Measurements from ENCODE around the gene ADISSP. TPM values are rescaled to one million over a fixed set of nuclear protein-coding genes. Genes with fewer than 3 reads are reported as not detected.

ADISSP gene
- polyA plus RNA-seq, 4 donors, result 19.7 to 26.8 (median 24.1) TPM

DNA sequence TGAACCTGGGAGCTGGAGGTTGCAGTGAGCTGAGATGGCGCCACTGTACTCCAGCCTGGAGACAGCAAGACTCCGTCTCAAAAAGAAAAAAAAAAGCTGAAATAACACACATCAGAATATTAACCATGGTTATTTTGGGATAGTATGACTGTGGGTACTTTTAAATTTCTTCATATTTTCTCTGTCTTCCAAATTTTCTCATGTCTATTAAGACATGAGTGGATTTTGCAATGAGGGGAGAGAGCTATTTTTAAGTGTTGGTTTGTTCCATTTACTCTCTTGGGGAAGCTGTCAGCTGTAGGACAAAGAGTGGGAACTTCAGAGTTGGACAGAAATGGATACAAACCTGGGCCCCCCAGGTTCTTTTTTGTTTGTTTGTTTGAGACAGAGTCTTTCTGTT is 10.3 kb downstream of the ADISSP start:
- DNase-seq (ENCODE audit: low read depth in 4 of 4, low spot score in 3 of 4), result no peak

DNA sequence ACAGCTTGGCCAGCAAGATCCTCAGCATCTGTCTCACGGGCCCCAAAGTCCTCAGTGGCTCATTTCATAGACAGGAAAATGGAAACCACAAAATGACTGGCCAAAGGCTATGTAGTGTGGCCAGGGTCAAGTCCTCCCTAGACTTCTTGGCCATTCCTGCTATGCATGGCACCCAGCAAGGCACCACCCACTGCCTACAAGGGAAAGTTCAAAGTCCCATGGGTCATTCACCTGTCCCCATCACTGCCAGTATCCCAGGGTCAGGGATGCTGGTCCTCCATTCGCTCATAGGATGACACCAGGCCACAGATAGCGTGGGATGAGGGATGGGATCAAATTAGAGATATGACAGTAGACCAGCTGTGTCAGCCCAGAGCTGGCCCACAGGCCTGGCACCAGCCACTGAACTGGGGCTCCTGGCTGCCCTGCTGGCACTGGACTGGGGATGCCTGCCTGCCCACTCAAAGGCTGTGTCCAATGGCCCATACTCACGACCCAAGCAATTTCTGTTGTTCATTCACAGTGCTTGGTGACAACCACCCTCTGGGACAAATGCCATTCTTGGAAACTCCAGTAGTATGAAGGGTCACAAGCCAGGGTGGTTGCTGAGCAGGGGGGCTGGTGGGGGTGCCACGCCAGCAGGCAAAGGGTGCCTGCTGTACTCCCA is 11.6 kb downstream of the ADISSP start:
- no peak for DNase-seq (ENCODE audit: low read depth in 4 of 4, low spot score in 3 of 4)

DNA sequence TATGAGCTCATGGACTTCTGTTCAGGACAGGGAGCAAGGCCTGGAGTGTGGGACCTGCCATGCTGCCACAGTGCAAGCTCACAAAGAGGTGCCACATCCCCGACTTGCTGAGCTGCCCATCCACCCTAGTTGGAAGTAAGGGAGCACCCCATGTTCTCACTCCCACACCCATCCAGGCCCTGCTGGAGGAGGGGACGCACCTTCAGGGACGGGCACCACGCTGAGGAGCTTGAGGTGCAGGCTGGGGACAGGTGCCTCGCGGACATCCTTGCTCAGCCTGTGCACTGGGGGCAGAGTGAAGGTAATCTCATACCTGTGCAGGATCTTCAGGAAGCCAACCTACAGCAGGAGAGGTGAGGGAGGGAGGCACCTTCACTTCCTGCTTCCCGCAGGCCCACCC is 12.3 kb downstream of the ADISSP start:
- no peak for DNase-seq (ENCODE audit: low read depth in 4 of 4, low spot score in 3 of 4)

DNA sequence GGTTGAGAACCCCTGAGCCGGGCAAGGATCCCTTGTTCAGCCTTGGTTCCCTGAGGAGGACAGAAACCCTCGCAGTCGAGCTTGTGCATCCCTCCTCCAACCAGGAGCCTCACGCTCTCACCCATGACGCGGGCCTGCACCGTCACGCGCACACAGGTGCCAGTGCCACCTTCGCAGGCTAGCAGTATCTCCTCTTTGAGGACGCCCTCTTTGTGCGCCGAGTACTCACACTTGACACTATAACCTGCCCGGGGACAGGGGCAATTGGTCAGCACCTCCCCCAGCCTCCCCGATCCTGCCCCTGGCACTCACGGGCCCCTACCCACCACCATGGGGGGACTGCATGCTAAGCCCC is 13.3 kb downstream of the ADISSP start:
- DNase-seq (ENCODE audit: low read depth in 4 of 4, low spot score in 3 of 4), result no peak

DNA sequence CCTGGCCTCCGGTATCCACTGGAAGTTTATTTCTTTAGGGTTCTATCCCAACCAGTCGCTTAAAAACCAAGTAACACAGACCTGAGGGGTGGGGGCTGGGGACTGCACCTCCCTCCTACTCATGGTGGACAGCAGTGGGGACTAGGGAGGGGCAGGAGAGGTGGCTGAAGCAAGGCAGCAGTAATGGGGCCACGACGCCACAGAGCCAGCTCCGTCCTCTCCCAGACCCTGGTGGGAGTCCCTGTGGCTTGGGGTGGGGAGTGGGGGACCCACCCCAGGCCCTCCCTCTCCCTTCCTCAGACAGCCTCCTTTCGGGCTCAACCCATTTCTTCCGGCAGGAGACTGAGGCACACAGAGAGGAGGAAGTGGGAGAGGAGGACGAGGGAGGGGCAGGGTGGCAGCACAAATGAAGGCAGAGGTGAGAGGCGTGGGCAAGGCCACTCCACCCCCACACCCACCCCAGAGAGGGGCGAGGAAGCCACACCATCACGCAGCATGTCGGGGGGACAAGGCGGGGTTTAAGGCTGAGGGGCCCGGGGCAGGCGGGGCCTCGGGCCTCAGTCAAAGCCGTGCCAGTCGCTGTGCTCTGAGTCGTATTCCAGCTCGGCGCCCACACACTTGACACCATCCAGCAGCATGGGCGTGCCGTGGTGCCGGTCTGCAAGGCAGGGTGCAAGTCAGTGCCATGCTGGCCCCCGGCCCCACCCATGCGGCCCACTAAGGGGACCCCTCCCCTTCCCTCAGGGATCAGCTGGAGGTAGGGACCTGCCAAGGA is 13.9 kb downstream of the ADISSP start:
- no peak for DNase-seq (ENCODE audit: low read depth in 4 of 4, low spot score in 3 of 4)

DNA sequence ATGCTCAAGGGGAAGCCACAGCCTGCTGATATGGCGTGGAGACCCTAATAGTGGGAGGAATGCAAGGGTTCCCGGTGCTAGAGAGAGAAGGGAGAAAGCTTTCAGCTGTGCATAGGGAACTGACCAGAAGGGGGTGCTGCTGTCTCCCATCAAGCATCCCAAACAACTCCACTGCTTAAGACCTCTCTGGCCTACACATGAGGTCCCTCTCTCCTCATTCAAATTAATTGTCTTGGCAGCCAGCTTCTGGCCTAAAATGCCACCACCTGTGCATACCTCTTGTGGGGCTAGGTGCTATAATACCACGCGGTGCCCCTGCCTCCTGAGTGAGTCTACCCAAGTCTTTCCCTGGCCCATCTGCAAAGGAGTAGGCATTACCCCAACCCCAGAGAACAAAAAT is 14.5 kb downstream of the ADISSP start:
- no peak for DNase-seq (ENCODE audit: low read depth in 4 of 4, low spot score in 3 of 4)

DNA sequence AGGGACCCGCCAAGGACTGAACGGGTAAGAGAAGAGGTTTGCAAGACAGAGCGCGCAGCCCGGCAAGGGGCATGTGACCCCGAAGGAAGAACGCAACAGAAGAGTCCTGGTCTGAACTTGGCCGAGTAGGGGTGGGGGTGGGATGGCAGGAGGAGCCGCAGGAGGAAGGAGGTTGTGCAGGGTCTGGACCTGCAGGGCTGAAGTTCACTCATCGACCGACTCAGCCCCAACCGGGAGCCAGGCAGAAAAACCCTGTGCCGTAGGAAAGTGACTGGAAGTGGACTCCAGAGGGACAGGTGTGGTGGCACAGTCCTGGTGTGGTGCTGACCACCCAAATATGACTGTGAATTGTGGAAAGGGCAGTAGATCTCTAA is 15.2 kb downstream of the ADISSP start:
- no peak for DNase-seq (ENCODE audit: low read depth in 4 of 4, low spot score in 3 of 4)

DNA sequence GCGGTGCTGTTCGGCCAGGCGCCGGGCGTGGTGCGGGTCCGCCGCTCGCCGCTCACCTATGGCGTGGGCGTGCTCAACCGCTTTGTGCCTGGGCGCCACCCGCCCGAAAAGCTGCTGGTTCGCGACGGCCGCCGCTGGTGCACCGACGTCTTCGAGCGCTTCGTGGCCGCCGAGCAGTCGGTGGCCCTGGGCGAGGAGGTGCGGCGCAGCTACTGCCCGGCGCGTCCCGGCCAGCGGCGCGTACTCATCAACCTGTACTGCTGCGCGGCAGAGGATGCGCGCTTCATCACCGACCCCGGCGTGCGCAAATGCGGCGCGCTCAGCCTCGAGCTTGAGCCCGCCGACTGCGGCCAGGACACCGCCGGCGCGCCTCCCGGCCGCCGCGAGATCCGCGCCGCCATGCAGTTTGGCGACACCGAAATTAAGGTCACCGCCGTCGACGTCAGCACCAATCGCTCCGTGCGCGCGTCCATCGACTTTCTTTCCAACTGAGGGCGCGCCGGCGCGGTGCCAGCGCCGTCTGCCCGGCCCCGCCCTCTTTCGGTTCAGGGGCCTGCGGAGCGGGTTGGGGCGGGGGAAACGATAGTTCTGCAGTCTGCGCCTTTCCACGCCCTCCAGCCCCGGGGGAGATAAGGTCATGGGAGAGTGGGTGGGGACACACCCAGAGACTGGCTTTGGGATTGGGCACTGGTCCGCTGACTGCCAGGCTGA is 15.7 kb downstream of the ADISSP start:
- DNase-seq (ENCODE audit: low read depth in 4 of 4, low spot score in 3 of 4), result no peak

DNA sequence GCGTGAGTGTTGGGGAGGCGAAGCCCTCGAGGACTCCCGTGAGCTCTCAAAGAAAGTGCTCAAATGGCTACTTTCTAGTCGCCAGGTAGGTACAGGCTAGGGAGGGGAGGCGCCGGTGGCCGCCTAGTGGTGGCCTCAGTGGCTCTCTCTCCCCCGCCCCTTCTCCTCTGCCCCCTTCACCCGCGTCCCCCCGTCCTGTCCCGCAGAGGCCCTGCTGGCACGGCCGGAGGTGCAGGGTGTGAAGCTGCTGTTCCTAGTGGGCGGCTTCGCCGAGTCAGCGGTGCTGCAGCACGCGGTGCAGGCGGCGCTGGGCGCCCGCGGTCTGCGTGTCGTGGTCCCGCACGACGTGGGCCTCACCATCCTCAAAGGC is 16.3 kb downstream of the ADISSP start:
- DNase-seq (ENCODE audit: low read depth in 4 of 4, low spot score in 3 of 4), result no peak

DNA sequence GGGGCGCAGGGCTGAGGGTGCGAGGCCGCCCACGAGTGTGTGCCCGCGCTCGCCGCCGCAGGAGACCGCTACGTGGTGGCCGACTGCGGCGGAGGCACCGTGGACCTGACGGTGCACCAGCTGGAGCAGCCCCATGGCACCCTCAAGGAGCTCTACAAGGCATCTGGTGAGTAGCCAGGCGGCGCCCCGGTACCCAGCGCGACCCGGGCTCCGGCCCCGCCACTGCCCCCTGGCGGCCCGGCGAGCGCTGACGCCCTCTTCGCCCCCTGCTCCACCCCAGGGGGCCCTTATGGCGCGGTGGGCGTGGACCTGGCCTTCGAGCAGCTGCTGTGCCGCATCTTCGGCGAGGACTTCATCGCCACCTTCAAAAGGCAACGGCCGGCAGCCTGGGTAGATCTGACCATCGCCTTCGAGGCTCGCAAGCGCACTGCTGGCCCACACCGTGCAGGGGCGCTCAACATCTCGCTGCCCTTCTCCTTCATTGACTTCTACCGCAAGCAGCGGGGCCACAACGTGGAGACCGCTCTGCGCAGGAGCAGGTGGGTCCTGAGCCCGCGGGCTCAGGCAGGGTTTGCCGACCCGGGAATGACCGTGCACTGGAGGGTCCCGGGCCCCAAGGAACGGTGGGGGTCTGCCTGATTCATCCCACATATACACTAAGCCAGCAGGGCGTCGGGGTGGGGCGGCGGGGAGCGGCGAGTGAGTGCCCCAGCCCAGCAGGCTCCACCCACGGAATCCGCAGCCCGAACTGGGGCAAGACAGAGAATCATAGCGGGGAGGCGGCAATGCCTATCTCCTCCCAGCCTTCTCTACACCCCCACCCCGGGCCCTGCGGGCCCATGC is 17.6 kb downstream of the ADISSP start:
- DNase-seq (ENCODE audit: low read depth in 4 of 4, low spot score in 3 of 4), result no peak

DNA sequence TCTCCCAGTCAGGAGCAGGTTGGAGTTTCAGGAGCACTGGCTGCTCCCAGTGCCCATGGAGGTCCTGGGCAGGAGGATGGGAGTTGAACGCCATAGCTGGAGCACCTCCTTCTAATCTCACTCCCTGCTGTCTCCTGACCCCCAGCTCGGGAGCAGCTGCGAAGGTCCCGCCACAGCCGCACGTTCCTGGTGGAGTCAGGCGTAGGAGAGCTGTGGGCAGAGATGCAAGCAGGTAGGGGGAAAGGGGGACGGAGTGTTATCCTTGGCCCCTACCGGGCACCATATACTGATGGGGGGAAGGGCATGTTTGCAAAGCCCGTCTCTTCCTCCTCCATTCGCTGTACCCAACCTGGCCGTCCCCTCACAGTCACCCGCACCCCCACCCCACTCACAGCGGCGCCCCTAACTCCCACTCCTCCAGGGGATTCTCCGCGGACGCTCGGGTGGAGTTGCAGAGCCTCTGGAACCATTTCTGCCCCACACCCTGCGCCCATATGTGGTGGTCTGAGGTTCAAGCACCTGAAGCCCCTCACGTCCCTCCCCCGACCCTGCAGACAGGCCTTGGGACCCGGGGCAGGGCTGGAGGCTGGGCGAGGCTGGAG is 18.4 kb downstream of the ADISSP start:
- DNase-seq (ENCODE audit: low read depth in 4 of 4, low spot score in 3 of 4), result no peak

DNA sequence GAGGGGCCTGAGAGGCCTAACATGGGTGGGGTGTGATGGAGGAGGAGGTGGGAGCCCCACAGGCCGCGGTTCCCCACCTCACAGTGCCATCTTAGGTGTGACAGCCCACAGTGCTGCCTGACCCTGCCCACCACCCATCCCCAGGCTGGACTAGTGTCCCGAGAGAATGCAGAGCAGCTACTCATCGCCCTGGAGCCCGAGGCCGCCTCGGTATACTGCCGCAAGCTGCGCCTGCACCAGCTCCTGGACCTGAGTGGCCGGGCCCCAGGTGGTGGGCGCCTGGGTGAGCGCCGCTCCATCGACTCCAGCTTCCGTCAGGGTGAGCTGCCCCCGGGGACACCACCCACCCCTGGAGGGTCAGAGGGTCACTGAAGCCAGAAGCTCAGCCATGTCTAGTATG is 19.5 kb downstream of the ADISSP start:
- DNase-seq (ENCODE audit: low read depth in 4 of 4, low spot score in 3 of 4), result no peak

DNA sequence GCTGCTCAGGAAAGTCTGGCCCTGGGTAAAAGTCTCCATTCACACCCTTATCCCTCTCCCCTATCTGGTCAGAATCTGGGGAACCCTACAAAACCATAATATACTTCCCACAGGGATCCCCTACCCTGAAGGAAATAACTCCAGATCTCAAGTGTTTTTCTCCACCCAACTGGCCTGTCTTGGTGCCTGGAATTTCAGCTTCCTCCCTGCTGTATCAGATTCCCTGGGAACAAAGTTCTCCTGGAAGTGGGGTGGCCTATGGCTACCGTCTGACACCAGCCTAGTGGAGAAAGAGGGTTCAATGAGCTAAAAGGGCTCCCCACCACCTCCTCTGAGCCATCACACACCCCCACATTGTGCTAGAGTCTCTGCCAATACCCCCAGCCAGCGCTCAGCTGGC is 20.1 kb downstream of the ADISSP start:
- no peak for DNase-seq (ENCODE audit: low read depth in 4 of 4, low spot score in 3 of 4)

DNA sequence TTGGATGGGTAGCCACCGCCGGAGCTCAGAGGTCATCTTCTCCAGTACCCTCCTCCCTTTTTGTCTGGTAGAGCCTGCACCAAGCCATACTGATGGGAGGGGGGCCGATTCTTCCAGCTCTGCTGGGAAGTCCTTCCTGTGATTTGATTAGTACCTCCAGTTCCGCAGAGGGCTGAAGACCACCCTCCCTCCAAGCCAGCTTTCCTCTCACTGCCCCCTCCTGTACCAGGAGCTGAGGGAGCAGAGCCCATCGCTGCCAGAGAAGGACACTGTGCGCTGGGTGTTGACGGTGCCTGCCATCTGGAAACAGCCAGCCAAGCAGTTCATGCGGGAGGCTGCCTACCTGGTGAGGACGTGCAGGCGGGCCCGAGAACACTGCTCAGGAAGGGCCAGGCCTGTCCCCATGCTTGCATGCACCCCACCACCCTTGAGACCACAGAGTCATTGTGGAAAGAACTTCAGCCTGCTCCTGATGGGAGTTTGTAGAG is 21.8 kb downstream of the ADISSP start:
- DNase-seq (ENCODE audit: low read depth in 4 of 4, low spot score in 3 of 4), result no peak

DNA sequence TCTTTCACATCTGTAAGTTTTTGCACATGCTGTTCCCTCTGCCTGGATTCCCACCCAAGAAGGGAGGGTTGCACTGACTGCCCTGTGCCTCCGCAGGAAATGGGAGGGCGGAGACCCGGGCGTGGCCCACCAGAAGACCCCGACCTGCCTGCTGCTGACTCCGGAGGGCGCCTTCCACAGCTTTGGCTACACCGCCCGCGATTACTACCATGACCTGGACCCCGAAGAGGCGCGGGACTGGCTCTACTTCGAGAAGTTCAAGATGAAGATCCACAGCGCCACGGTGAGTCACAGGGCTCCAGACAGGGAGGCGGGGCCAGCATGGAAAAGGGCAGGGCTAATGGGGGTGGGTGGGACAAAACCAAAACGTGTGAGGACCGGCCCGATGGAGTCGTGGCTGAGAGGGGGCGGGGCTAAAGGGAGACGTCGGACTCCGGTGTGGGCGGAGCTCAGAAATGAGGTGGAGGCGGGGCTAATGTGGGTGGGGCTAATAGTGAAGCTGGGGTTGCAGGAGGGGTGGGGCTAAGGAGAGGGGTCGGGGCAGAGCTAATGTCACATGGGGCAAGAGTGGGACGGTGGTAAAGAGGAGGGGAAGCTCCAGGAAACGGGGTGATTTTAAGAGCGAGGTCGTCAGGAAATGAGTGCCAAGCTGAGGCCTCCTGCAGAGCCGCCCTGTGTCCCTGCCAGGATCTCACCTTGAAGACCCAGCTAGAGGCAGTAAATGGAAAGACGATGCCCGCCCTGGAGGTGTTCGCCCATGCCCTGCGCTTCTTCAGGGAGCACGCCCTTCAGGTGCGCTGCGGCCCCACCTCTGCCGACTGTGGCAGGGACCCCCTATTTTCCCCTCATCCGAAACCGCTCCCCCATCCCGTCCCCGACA is 22.5 kb downstream of the ADISSP start:
- no peak for DNase-seq (ENCODE audit: low read depth in 4 of 4, low spot score in 3 of 4)

DNA sequence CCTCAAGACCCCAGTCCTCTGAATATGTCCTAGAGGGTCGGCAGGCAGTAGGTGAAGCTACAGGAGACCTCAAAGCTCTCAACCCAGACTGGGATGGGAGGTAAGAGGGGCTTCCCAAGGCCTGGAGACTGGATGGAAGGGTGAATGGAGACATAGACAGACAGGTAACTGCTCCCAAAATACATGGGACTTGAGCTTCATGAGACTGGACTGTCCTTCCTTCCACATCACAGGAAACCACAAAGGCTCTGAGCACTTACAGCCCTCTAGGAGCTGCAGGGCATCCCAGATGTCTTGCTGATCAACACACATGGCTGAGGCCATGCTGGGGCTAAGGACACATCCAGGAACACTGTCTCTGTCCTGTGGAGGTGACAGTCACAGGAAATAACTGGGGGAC is 23.5 kb downstream of the ADISSP start:
- no peak for DNase-seq (ENCODE audit: low read depth in 4 of 4, low spot score in 3 of 4)

DNA sequence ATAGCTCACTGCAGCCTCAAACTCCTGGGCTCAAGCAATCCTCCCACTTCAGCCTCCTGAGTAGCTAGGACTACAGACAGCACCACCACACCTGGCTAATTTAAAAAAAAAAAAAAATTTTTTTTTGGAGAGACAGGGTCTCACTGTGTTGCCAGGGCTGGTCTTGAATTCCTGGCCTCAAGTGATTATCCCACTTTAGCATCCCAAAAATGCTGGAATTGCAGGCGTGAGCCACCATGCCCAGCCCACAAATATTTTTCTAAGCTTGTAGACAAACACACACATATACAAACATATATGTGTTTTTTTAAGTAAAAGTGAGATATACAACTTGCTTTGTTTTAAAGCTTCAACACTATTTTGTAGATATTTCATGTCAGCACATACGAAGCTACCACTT is 24.3 kb downstream of the ADISSP start:
- DNase-seq (ENCODE audit: low read depth in 4 of 4, low spot score in 3 of 4), result no peak

DNA sequence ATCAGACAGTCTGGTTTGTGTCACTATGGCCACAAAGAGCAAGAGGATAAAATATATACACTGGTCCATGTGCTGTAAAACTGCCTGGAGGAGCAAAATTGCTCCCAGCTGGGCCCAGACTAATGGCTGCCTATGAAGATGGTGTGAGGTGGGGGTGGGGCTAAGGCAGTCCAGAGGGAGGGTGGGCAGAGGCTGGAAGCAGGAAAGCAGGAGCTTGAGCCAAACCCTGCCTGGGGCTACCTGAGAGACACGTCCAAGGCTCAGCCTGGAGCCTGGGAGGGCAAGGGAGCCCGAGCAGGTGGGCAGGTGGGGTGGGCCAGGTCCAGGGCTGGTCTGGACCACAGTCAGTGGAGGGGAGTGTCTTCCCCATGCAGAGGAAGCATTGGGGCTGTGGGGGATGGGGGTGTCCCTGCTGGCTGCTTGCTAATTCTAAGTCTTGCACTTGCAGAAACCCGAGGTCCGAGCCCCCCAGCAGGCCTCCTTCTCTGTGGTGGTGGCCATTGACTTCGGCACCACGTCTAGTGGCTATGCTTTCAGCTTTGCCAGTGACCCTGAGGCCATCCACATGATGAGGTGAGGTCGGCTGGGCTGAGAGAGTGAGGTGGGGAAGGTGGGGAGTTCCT is 25.6 kb downstream of the ADISSP start:
- no peak for DNase-seq (ENCODE audit: low read depth in 4 of 4, low spot score in 3 of 4)

DNA sequence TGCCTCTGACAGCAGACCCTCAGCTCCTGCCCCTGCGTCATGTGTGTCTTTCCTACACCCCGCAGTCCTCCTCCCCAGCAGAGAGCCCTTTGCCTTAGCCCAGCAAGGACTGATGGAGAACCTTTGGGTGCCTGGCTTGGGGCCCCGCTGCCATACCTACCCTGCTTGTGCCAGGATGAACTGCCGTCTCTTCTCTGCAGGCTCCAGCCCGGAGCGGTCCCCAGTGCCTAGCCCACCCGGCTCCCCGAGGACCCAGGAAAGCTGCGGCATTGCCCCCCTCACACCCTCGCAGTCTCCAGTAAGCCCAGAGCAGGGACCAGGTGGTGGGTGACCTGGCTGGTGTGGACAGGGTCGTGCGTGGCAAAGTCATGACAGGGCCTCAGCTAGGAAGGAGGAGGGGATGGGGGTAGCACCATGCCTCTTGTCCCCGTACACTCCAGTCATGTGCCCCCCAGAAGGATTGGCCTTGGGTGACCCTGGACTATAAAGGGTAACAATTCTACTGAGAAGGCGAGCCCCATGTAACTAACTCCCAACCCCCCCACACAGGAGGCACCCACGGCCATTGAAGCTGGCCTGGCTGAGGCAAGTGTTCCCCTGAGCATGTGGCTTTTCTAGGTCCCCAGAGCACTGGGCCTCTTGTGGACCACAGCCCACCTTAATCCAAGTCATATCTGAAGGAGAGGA is 26.8 kb downstream of the ADISSP start:
- DNase-seq (ENCODE audit: low read depth in 4 of 4, low spot score in 3 of 4), result no peak
